ENCODE data around the gene ZHX3.

Gene ZHX3

GRCh38 chr20:41355192-41355591 lies 37.7 kb upstream of the ZHX3 start:
- no peak for DNase-seq

DNA sequence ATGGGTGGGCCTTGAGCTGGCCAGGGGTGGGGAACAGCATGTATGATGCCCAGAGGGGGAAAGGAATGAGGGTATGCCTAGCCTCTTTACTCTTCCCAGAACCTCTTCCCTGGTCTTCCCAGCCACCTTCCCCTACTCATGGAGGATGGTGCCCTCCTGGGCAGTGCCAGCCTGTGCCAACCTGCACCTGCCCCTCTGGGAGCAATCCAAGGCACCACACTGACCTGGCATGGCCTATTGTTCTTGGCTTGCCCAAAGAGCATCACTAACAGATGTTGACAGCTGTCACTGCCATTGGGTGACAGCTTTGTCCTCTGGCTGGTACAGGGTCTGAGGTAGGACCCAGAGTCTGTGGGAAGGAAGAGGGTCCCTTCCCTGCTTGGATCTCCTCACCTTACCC lies 36.0 kb upstream of the ZHX3 start:
- DNase-seq, result no peak

GRCh38 chr20:41352666-41353065 lies 35.1 kb upstream of the ZHX3 start:
- no peak for DNase-seq

DNA sequence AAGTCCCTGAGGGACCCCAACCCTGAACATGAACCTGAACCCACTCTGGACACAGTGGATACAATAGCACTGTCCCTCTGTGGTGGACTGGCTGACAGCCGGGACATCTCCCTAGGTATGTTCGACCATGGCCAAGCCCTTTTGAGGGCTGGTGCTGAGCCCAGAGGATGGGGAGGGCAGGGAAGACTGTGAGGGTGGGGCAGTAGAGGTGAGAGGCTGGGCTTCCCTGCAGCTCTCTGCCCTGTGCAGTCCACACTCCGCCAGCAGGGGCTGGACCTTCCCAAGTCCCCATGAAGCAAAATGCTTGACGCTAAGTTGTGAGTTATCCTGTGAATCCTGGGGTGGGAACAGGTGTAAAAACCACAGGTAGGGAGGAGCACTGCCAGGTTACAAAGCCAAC lies 34.6 kb upstream of the ZHX3 start:
- DNase-seq, result no peak

GRCh38 chr20:41350408-41350962 lies 33.0 kb upstream of the ZHX3 start:
- no peak for DNase-seq

GRCh38 chr20:41349943-41350342 lies 32.4 kb upstream of the ZHX3 start:
- DNase-seq, result no peak

GRCh38 chr20:41349266-41349665 lies 31.7 kb upstream of the ZHX3 start:
- no peak for DNase-seq

DNA sequence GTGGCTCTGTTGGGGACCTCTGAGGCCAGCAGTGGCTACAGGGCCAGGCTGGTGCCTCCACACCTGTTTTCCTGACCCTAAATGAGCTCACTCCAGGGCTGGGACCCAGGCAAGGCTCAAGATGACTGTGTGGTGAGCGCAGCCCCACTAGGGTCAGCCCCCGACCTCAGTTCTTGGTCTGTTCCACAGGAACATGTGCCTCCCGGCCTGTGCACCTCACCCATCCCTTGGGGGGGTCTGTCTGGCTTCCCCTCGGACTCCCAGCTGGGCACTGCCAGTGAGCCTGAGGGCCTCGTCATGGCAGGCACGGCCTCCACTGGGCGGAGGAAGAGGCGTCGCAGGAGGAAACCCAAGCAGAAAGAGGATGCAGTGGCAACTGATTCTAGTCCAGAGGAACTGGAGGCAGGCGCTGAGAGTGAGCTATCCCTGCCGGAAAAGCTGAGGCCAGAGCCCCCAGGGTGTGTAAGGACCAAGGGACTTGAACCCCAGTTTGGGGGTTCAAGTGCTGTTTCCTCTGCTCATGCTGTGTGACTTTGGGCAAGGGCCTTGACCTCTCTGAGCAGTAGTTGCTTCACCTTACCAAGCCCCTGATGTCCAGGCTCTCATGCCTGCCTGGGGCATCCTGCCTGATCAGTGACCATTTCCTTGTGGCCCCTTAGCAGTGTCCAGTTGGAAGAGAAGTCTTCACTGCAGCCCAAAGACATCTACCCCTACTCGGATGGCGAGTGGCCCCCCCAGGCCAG lies 31.1 kb upstream of the ZHX3 start:
- DNase-seq, result no peak

GRCh38 chr20:41347523-41348429 lies 30.2 kb upstream of the ZHX3 start:
- no peak for DNase-seq

DNA sequence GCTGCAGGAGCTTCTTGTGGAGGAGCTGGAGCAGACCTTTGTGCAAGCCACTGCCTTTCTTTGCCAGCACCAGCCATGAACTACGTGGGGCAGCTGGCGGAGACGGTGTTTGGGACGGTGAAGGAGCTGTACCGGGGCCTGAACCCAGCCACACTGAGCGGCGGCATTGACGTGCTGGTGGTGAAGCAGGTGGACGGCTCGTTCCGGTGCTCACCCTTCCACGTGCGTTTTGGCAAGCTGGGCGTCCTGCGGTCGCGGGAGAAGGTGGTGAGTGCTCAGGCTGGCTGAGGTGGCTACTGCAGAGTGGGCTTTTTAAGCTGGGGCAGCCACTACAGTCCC lies 28.2 kb upstream of the ZHX3 start:
- no peak for DNase-seq

- no peak for DNase-seq
Measured at GRCh38 chr20:41344938-41345728, 27.6 kb upstream of the ZHX3 start.

GRCh38 chr20:41344477-41344876 lies 26.9 kb upstream of the ZHX3 start:
- no peak for DNase-seq

DNA sequence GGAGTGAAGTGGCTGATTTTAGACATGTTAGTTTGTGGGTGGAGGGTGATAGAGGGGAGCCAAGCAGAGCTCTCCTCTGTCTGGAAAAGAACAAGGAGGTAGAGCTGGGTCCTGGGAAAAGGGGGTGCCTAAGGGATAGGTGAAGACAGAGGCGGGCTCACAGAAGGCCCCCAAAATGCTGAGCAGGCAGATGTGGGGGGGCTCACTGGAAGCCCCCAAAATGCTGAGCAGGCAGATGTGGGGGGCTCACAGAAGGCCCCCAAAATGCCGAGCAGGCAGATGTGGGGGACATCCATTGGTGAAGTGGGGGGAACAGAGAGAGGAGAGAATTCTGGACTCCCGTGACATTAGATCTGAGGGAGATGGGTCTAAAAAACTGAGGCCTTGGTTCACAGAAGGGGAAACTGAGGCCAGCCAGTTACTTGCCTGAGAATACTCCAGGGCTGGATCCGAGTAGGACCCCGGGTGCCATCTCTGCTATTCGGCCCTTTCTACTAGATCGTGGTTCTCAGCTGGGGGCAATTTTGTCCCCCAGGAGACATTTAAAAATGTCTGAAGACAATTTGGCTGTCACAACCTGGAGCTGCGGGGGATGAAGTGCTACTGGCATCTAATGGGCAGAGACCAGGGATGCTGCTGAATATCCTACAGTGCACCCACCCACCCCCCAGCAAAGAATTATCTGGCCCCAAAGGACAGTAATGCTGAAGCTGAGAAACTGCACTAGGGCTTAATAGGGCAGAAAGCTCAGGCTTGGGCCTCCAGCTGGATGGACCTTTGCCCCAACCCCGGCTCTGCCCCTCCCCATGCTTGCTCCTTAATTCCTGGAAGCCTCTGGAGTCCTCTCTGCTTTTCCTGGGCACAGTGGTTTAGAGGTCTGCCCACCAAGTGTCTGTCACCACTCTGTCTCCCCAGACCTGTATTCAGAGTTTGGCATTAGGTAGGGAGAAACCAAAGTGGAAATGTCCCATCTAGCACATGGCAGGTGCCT lies 25.2 kb upstream of the ZHX3 start:
- no peak for DNase-seq

DNA sequence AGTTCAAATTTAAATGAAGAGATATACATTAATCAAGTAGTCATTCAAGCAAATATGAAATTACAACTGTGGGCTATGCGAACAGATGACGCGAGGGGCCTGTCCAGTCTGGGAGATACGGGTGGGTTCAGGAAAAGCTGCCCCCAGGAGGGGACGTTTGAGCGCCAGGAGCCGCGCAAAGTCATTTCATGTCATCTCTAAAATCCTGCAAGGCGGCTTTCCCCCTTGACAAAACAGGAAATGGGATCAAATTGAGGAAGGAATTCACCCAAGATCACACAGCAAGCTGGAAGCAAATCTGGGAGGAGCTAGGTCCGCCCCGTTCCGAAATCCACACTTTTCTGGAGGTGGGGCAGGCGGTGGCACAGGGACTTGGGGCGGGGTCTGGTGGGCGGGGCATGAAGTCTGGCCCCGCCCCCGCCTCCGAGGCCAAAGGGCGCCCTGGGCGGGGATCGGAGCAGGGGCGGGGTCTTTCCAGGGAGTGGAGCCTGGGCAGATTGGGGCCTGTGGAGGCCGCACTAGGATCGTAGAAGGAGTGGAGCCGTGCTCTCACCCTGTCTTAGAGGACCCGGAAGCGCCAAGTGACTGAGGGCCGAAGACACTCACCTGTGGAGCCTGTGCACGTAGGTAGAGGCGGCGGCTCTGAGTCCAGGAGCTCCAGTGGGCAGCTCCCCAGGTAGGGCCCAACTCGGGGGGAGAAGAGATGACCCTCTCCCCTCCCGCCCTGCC lies 23.0 kb upstream of the ZHX3 start, which contains the start of gene LPIN3:
Gene LPIN3 (plus strand): TSS at position 495 of the 729 bp plus-strand sequence. CDS start 4,983 bp downstream, outside the sequence.
- peak; percentile 11 for DNase-seq

- peak; percentile 6 for DNase-seq
Measured at GRCh38 chr20:41339957-41340326, 22.4 kb upstream of the ZHX3 start.

DNA sequence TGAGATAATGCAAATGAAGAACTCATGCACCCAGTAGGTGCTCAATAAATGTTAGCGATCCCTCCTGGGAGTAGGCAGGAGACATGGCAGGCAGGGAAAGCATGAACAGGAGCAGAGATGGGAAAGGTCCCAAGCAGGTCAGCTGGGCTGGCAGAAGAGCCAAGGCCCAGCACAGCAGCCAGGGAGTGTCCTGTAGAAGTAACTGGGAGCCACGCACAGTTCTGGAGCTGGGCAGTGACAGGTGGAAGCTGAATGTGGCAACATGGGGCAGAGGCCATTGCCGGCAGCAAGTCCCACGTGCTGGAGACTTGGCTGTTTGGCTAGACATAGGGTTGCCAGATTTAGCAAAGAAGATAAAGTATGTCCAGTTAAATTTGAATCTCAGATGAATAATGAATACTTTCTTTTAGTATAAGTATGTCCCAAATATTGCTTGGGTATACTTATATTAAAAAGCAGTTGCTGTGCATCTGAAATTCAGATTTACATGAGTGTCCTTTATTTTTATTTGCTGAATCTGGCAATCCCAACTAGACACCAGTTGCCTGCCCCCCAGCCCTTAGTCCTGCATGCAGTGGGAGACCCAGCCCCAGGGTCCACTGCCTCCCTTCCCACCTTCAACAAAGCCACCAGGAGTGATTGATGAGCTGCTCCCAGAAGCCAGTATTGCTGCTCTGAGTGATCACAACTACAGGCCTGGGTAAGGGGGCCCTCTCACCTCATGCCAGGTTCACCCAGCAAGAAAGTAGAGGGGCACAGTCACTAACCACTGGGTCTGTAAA lies 19.4 kb upstream of the ZHX3 start:
- DNase-seq, result no peak

GRCh38 chr20:41335591-41335990 lies 18.1 kb upstream of the ZHX3 start:
- no peak for DNase-seq

GRCh38 chr20:41334443-41335421 lies 17.2 kb upstream of the ZHX3 start:
- DNase-seq, result no peak

GRCh38 chr20:41334036-41334435 lies 16.5 kb upstream of the ZHX3 start:
- DNase-seq, result no peak
